ENCODE data around the gene RANBP2. TPM values are rescaled to one million over a fixed set of nuclear protein-coding genes. Genes with fewer than 3 reads are reported as not detected.
"Not testable (repeated sequence)": the region's sequence is repeated elsewhere in the genome, so short reads cannot be mapped to it uniquely, and the experiment has no call there.

Gene RANBP2
- total RNA-seq: 37.7 TPM

GRCh38 chr2:108719149-108720044 lies at the start of gene RANBP2:
RANBP2 (plus strand) TSS chr2:108719482; CDS start chr2:108719607, 125 bp downstream.
- DNase-seq (ENCODE audit: low spot score): peak; percentile 97
- ATAC-seq: peak; percentile 98

GRCh38 chr2:108670282-108670681 lies 49.0 kb upstream of the RANBP2 start:
- not testable (repeated sequence) for ATAC-seq; DNase-seq (ENCODE audit: low spot score)

- peak; percentile 62 for ATAC-seq
- DNase-seq (ENCODE audit: low spot score): not testable (repeated sequence)
Observed at GRCh38 chr2:108672200-108672805, 47.0 kb upstream of the RANBP2 start.

GRCh38 chr2:108676522-108676921 lies 42.8 kb upstream of the RANBP2 start:
- DNase-seq (ENCODE audit: low spot score): not testable (repeated sequence)
- peak; percentile 40 for ATAC-seq

GRCh38 chr2:108677239-108677744 lies 42.0 kb upstream of the RANBP2 start:
- not testable (repeated sequence) for DNase-seq (ENCODE audit: low spot score); ATAC-seq

- DNase-seq (ENCODE audit: low spot score): not testable (repeated sequence)
- peak; percentile 53 for ATAC-seq
Observed at GRCh38 chr2:108678198-108678651, 41.1 kb upstream of the RANBP2 start.

- peak; percentile 67 for ATAC-seq
- not testable (repeated sequence) for DNase-seq (ENCODE audit: low spot score)
Observed at GRCh38 chr2:108680805-108681204, 38.5 kb upstream of the RANBP2 start.

- not testable (repeated sequence) for DNase-seq (ENCODE audit: low spot score); ATAC-seq
Observed at GRCh38 chr2:108688818-108689756, 30.2 kb upstream of the RANBP2 start.

- peak; percentile 51 for DNase-seq (ENCODE audit: low spot score)
- ATAC-seq: peak; percentile 99
Observed at GRCh38 chr2:108690001-108690400, 29.3 kb upstream of the RANBP2 start.

- ATAC-seq: peak; percentile 43
- peak; percentile 56 for DNase-seq (ENCODE audit: low spot score)
Observed at GRCh38 chr2:108691447-108691846, 27.8 kb upstream of the RANBP2 start.

- no peak for ATAC-seq
- no peak for DNase-seq (ENCODE audit: low spot score)
Observed at GRCh38 chr2:108701208-108701607, 18.1 kb upstream of the RANBP2 start.

- DNase-seq (ENCODE audit: low spot score) (no peak), ATAC-seq (no peak)
Observed at GRCh38 chr2:108701806-108702205, 17.5 kb upstream of the RANBP2 start.

GRCh38 chr2:108704871-108705270 lies 14.4 kb upstream of the RANBP2 start:
- ATAC-seq: no peak
- DNase-seq (ENCODE audit: low spot score): no peak

- no peak for ATAC-seq
- no peak for DNase-seq (ENCODE audit: low spot score)
Observed at GRCh38 chr2:108707300-108707699, 12.0 kb upstream of the RANBP2 start.

GRCh38 chr2:108716971-108717370 lies 2.3 kb upstream of the RANBP2 start:
- not testable (repeated sequence) for DNase-seq (ENCODE audit: low spot score); ATAC-seq

- ATAC-seq; DNase-seq (ENCODE audit: low spot score): not testable (repeated sequence)
Observed at GRCh38 chr2:108726048-108726447, 6.8 kb downstream of the RANBP2 start.

GRCh38 chr2:108734656-108735055 lies 15.4 kb downstream of the RANBP2 start:
- not testable (repeated sequence) for DNase-seq (ENCODE audit: low spot score); ATAC-seq

GRCh38 chr2:108757973-108758372 lies 38.7 kb downstream of the RANBP2 start:
- ATAC-seq; DNase-seq (ENCODE audit: low spot score): not testable (repeated sequence)

GRCh38 chr2:108762618-108763017 lies 43.3 kb downstream of the RANBP2 start:
- ATAC-seq; DNase-seq (ENCODE audit: low spot score): not testable (repeated sequence)

GRCh38 chr2:108766671-108767070 lies 47.4 kb downstream of the RANBP2 start:
- DNase-seq (ENCODE audit: low spot score); ATAC-seq: not testable (repeated sequence)

All from left lobe of liver (tissue), 2 donors.